ENCODE results near the gene ANKRD52. TPM values are rescaled to one million over a fixed set of nuclear protein-coding genes. Genes with fewer than 3 reads are reported as not detected.

ANKRD52 gene
- polyA plus RNA-seq, 1 experiment = 26.8 TPM

- TF ChIP-seq, protein P1, sequence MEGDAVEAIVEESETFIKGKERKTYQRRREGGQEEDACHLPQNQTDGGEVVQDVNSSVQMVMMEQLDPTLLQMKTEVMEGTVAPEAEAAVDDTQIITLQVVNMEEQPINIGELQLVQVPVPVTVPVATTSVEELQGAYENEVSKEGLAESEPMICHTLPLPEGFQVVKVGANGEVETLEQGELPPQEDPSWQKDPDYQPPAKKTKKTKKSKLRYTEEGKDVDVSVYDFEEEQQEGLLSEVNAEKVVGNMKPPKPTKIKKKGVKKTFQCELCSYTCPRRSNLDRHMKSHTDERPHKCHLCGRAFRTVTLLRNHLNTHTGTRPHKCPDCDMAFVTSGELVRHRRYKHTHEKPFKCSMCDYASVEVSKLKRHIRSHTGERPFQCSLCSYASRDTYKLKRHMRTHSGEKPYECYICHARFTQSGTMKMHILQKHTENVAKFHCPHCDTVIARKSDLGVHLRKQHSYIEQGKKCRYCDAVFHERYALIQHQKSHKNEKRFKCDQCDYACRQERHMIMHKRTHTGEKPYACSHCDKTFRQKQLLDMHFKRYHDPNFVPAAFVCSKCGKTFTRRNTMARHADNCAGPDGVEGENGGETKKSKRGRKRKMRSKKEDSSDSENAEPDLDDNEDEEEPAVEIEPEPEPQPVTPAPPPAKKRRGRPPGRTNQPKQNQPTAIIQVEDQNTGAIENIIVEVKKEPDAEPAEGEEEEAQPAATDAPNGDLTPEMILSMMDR (IDR thresholded peaks at IDR 0.05; ENCODE audit: insufficient read depth, low read depth, low read length) = no peak
- peaks cover under 1% of the 10 kb centered on the region for H3K36me3 ChIP-seq (ENCODE audit: control insufficient read depth, insufficient read depth, low read length)
- ChIA-PET CTCF (interaction anchor here (0.7 to 9.8 kb wide), 50 partner anchors 9 to 452 kb away, joined by 3 to 134 read pairs (median 5); partner anchors contain the start of genes ANKRD52, CNPY2, COQ10A and ERBB3), POLR2A (interaction anchor here (0.6 to 2.2 kb wide), 4 partner anchors 31 to 55 kb away, joined by 3 to 10 read pairs (median 4); partner anchors contain the start of genes MYL6 and RNF41)
- no peaks in the 10 kb centered on the region for H3K27me3 ChIP-seq (ENCODE audit: control insufficient read depth, insufficient read depth, low read length)
- peak overlapping the region; percentile 64 for H3K4me3 ChIP-seq (ENCODE audit: low read depth, low read length)
- DNase-seq (ENCODE audit: low read depth) = no peak
These were observed 68.1 kb downstream of the ANKRD52 start for GRCh38 chr12:56189918-56190694.

DNA sequence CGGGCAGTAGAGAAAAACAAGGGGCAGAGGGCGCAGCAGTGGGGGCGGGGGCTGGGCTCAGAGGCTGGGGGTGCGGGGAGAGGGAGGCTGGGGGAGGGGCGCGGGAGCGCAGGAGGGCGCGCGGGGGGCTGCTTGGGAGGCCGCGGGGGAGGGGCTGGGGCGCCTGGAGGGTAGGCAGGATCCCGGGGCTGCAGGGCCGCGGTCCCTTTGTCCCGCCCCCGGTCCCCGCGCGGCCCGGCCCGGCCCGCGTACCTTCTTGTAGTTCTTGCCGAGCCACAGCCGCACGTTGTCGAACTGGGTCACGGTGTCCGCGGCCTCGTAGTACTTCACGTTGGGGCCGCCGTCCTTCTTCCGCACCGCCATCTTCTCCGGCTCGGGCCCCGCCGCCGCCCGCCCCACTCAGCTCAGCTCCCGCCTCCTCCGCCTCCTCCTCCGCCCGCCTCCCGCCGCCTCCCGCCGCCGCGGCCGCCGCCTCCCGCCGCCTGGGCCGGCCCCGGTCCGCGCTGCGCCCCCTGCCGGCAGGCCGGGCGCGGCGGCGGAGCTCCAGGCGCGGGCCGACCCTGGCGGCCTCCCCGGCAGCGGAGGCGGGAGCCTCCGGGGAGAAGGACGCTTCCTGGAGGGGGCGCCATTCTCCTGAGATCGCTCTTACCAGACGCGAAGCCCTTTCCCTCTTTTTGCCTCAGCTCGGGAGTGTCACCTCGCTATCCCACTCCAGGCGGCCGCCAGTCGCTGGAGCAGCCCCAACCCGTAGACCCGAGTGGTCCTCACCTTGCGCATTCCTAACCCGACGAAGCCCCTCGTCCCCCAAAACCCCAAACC lies 68.9 kb downstream of the ANKRD52 start, which contains the start of gene SMARCC2:
Gene SMARCC2 (minus strand): TSS at position 385 of the 819 bp plus-strand sequence. CDS start 22 bp downstream, at position 363.
- CTCF ChIA-PET = interaction anchor here (0.5 to 9.8 kb wide), 54 partner anchors 8 to 1296 kb away, joined by 3 to 134 read pairs (median 4); partner anchors contain the start of genes ANKRD52, CNPY2, COQ10A and ERBB3
- TF ChIP-seq, protein P1 (IDR thresholded peaks at IDR 0.05; ENCODE audit: insufficient read depth, low read depth, low read length) = peak; percentile 67
- POLR2A ChIA-PET = interaction anchor here (0.6 to 2.2 kb wide), 4 partner anchors 31 to 41 kb away, joined by 3 to 10 read pairs (median 4); partner anchors contain the start of genes MYL6 and RNF41
- peak within 1 kb of the TSS; percentile 71 for H3K4me3 ChIP-seq (ENCODE audit: low read depth, low read length)
- no peak for DNase-seq (ENCODE audit: low read depth)
- no peaks in the 10 kb centered on the region for H3K27me3 ChIP-seq (ENCODE audit: control insufficient read depth, insufficient read depth, low read length)
- H3K36me3 ChIP-seq (ENCODE audit: control insufficient read depth, insufficient read depth, low read length) = peaks cover 7% of the 10 kb centered on the region

GRCh38 chr12:56188778-56189098 lies 69.4 kb downstream of the ANKRD52 start:
- Histone ChIP-seq H3K27me3 (ENCODE audit: control insufficient read depth, insufficient read depth, low read length) (no peaks in the 10 kb centered on the region), H3K36me3 (ENCODE audit: control insufficient read depth, insufficient read depth, low read length) (peaks cover 10% of the 10 kb centered on the region), H3K4me3 (ENCODE audit: low read depth, low read length) (peak overlapping the region; percentile 71)
- TF ChIP-seq, protein P1 (IDR thresholded peaks at IDR 0.05; ENCODE audit: insufficient read depth, low read depth, low read length) = no peak
- ChIA-PET CTCF (interaction anchor here (0.7 to 9.8 kb wide), 27 partner anchors 8 to 450 kb away, joined by 3 to 134 read pairs (median 7); partner anchors contain the start of genes ERBB3, ESYT1, MYL6 and RNF41), POLR2A (interaction anchor here (0.6 to 2.2 kb wide), 3 partner anchors 30 to 69 kb away, joined by 4 to 10 read pairs (median 6); partner anchors contain the start of genes MYL6 and RNF41)
- DNase-seq (ENCODE audit: low read depth) = no peak

GRCh38 chr12:56188131-56188777 lies 69.9 kb downstream of the ANKRD52 start:
- TF ChIP-seq, protein P1 (IDR thresholded peaks at IDR 0.05; ENCODE audit: insufficient read depth, low read depth, low read length) = no peak
- Histone ChIP-seq H3K4me3 (ENCODE audit: low read depth, low read length) (peak overlapping the region; percentile 71), H3K27me3 (ENCODE audit: control insufficient read depth, insufficient read depth, low read length) (no peaks in the 10 kb centered on the region), H3K36me3 (ENCODE audit: control insufficient read depth, insufficient read depth, low read length) (peaks cover 10% of the 10 kb centered on the region)
- ChIA-PET POLR2A (interaction anchor here (0.6 to 2.2 kb wide), 4 partner anchors 30 to 114 kb away, joined by 3 to 10 read pairs (median 5); partner anchors contain the start of genes MYL6 and RNF41), CTCF (interaction anchor here (0.9 to 9.8 kb wide), 18 partner anchors 7 to 450 kb away, joined by 3 to 134 read pairs (median 7); partner anchors contain the start of genes ESYT1, MYL6, RNF41 and SPRYD4)
- no peak for DNase-seq (ENCODE audit: low read depth)

Other genes with a start within 250 kb of the ANKRD52 start
- gene IKZF4, start 237.3 kb downstream of the ANKRD52 start, polyA plus RNA-seq (2011; rRNA removed) = 1.9 and 2.9 TPM in 2 replicates
- gene RPS26, start 216.5 kb downstream of the ANKRD52 start, polyA plus RNA-seq (2011; rRNA removed) = 635 and 868 TPM in 2 replicates
- 4.7 and 6.0 TPM in 2 replicates for gene ERBB3, start 178.2 kb downstream of the ANKRD52 start, polyA plus RNA-seq (2011; rRNA removed)
- gene PA2G4, start 153.8 kb downstream of the ANKRD52 start, polyA plus RNA-seq (2011; rRNA removed) = 134 and 215 TPM in 2 replicates
- gene RPL41, start 141.8 kb downstream of the ANKRD52 start, polyA plus RNA-seq (2011; rRNA removed) = 5,645 and 7,867 TPM in 2 replicates
- 1.4 and 1.6 TPM in 2 replicates for gene ZC3H10, start 140.1 kb downstream of the ANKRD52 start, polyA plus RNA-seq (2011; rRNA removed)
- gene ESYT1, start 130.1 kb downstream of the ANKRD52 start, polyA plus RNA-seq (2011; rRNA removed) = 180 and 264 TPM in 2 replicates
- gene MYL6B, start 105.8 kb downstream of the ANKRD52 start, polyA plus RNA-seq (2011; rRNA removed) = 74.1 and 75.4 TPM in 2 replicates
- gene MYL6, start 100.0 kb downstream of the ANKRD52 start, polyA plus RNA-seq (2011; rRNA removed) = 5,667 and 6,879 TPM in 2 replicates
- 60.7 and 72.6 TPM in 2 replicates for gene SMARCC2, start 68.9 kb downstream of the ANKRD52 start, polyA plus RNA-seq (2011; rRNA removed)
- 212 and 338 TPM in 2 replicates for gene RNF41, start 36.5 kb downstream of the ANKRD52 start, polyA plus RNA-seq (2011; rRNA removed)
- gene NABP2, start 34.0 kb downstream of the ANKRD52 start, polyA plus RNA-seq (2011; rRNA removed) = 47.5 and 52.0 TPM in 2 replicates
- not detected in 2 replicates for gene SLC39A5, start 28.3 kb downstream of the ANKRD52 start, polyA plus RNA-seq (2011; rRNA removed)
- gene COQ10A, start 8.6 kb upstream of the ANKRD52 start, polyA plus RNA-seq (2011; rRNA removed) = 13.7 and 14.1 TPM in 2 replicates
- 117 and 150 TPM in 2 replicates for gene CS, start 41.9 kb upstream of the ANKRD52 start, polyA plus RNA-seq (2011; rRNA removed)
- 179 and 239 TPM in 2 replicates for gene CNPY2, start 57.6 kb upstream of the ANKRD52 start, polyA plus RNA-seq (2011; rRNA removed)
- 27.2 and 32.3 TPM in 2 replicates for gene PAN2, start 75.6 kb upstream of the ANKRD52 start, polyA plus RNA-seq (2011; rRNA removed)
- 0.12 TPM in 1 of 2 replicates, not detected in the other for gene IL23A, start 80.5 kb upstream of the ANKRD52 start, polyA plus RNA-seq (2011; rRNA removed)
- gene STAT2, start 101.7 kb upstream of the ANKRD52 start, polyA plus RNA-seq (2011; rRNA removed) = 154 TPM in 2 replicates
- not detected in 2 replicates for gene APOF, start 104.5 kb upstream of the ANKRD52 start, polyA plus RNA-seq (2011; rRNA removed)
- gene TIMELESS, start 191.0 kb upstream of the ANKRD52 start, polyA plus RNA-seq (2011; rRNA removed) = 2.3 and 2.9 TPM in 2 replicates
- gene MIP, start 196.3 kb upstream of the ANKRD52 start, polyA plus RNA-seq (2011; rRNA removed) = 0.10 and 0.12 TPM in 2 replicates
- gene SPRYD4, start 210.2 kb upstream of the ANKRD52 start, polyA plus RNA-seq (2011; rRNA removed) = 2.4 and 2.6 TPM in 2 replicates
- gene GLS2, start 229.8 kb upstream of the ANKRD52 start, polyA plus RNA-seq (2011; rRNA removed) = 0.13 and 0.18 TPM in 2 replicates

All from BJ (cell line).